DOHH2 (cell line): Measurements from ENCODE around the gene MEF2B.

Experiments used
- EZH2phosphoT487 ChIP-seq: fragments of 200-600 bp; sonication (generic); IDR thresholded peaks from 2 replicates; pipeline ENCODE4 v1.6.1; 2017; ENCODE audit warnings: borderline replicate concordance, mild to moderate bottlenecking, antibody characterized with exemption, low read length, moderate library complexity, mixed read lengths
- TF ChIP-seq, protein P1 (sequence below): fragments of 200-600 bp; sonication (generic); IDR thresholded peaks from one replicate; pipeline ENCODE4 v1.5.1; 2014; ENCODE audit warnings: antibody characterized with exemption, mild to moderate bottlenecking, low read depth, low read length; ENCODE audit not compliant: poor library complexity, severe bottlenecking

DNA sequence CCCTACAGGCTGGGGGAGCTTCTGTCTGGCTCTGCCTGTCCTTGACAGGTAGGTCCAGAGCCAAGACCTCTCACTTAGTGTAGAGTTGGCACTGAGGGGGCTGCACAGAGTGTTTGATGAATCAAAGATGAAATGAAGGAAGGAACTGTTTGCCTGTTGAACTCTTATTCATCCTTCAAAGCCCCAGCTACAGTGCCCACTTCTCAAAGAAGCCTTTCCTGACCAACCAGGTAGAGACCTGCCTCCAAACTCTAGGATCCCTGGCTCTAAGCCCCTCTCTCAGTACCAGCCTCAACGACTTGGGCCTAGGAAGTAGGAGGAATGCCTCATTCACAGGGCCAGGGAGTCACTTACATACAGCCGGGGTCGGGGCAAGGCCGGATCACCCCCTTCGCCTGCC is 22.7 kb downstream of the MEF2B start:
- TF ChIP-seq, protein P1, sequence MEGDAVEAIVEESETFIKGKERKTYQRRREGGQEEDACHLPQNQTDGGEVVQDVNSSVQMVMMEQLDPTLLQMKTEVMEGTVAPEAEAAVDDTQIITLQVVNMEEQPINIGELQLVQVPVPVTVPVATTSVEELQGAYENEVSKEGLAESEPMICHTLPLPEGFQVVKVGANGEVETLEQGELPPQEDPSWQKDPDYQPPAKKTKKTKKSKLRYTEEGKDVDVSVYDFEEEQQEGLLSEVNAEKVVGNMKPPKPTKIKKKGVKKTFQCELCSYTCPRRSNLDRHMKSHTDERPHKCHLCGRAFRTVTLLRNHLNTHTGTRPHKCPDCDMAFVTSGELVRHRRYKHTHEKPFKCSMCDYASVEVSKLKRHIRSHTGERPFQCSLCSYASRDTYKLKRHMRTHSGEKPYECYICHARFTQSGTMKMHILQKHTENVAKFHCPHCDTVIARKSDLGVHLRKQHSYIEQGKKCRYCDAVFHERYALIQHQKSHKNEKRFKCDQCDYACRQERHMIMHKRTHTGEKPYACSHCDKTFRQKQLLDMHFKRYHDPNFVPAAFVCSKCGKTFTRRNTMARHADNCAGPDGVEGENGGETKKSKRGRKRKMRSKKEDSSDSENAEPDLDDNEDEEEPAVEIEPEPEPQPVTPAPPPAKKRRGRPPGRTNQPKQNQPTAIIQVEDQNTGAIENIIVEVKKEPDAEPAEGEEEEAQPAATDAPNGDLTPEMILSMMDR = no peak
- TF ChIP-seq EZH2phosphoT487 = no peak
